Osteoblast (primary cell): ENCODE data around the gene TOR4A. TPM values are rescaled to one million over a fixed set of nuclear protein-coding genes. Genes with fewer than 3 reads are reported as not detected.

ENCODE experiments used
- DNase-seq: peaks from one replicate; pipeline ENCODE4 v3.0.0; 2011; ENCODE audit warnings: low spot score, mixed read lengths; ENCODE audit not compliant: insufficient read length; ENCODE audit errors: missing footprints
- H2AFZ ChIP-seq: 2 replicates; pipeline ENCODE4 v1.6.0; 2011; ENCODE audit warnings: mild to moderate bottlenecking, low read length
- H3K27ac ChIP-seq: 2 replicates; pipeline ENCODE4 v1.5.1; 2011; ENCODE audit warnings: mild to moderate bottlenecking, low read depth, low read length, moderate library complexity
- H3K27me3 ChIP-seq: 2 replicates; pipeline ENCODE4 v1.6.0; 2012; ENCODE audit warnings: mild to moderate bottlenecking, control low read depth, inconsistent platforms, low read length, moderate library complexity; ENCODE audit not compliant: insufficient read depth
- H3K36me3 ChIP-seq: 2 replicates; pipeline ENCODE4 v1.5.1; 2011; ENCODE audit warnings: mild to moderate bottlenecking, low read length, control low read depth, moderate library complexity; ENCODE audit not compliant: insufficient read depth
- H3K4me1 ChIP-seq: 2 replicates; pipeline ENCODE4 v1.5.1; 2011; ENCODE audit warnings: mild to moderate bottlenecking, low read length, control low read depth, moderate library complexity; ENCODE audit not compliant: insufficient read depth
- H3K4me2 ChIP-seq: 2 replicates; pipeline ENCODE4 v1.6.0; 2011; ENCODE audit warnings: mild to moderate bottlenecking, low read length; ENCODE audit not compliant: insufficient read depth
- H3K4me3 ChIP-seq: fragments of 200-600 bp; sonication (generic); 3 replicates; pipeline ENCODE4 v1.5.1; 2012; ENCODE audit warnings: mild to moderate bottlenecking, low read length, inconsistent platforms; ENCODE audit not compliant: insufficient read depth
- H3K79me2 ChIP-seq: 2 replicates; pipeline ENCODE4 v1.6.0; 2012; ENCODE audit warnings: mild to moderate bottlenecking, low read length, control low read depth, inconsistent platforms; ENCODE audit not compliant: insufficient read depth
- H3K9me3 ChIP-seq: 2 replicates; pipeline ENCODE4 v1.5.1; 2011; ENCODE audit warnings: low read depth, low read length, control low read depth
- H4K20me1 ChIP-seq: 2 replicates; pipeline ENCODE4 v1.6.0; 2012; ENCODE audit warnings: mild to moderate bottlenecking, low read length, control low read depth; ENCODE audit not compliant: insufficient read depth
- total RNA-seq: library from RNA; depleted of rRNA; stranded (reverse); fragments of >200 nt; gene quantifications from 2 replicates; pipeline ENCODE4 v1.2.3, GENCODE V29; 2012
- TF ChIP-seq, protein P1 (sequence below): IDR thresholded peaks from 2 replicates; pipeline ENCODE4 v1.5.1; 2011; ENCODE audit warnings: mild to moderate bottlenecking, low read depth, low read length, moderate library complexity; ENCODE audit errors: extremely low read depth

TOR4A gene
- total RNA-seq, 1 donor: 2.5 TPM

DNA sequence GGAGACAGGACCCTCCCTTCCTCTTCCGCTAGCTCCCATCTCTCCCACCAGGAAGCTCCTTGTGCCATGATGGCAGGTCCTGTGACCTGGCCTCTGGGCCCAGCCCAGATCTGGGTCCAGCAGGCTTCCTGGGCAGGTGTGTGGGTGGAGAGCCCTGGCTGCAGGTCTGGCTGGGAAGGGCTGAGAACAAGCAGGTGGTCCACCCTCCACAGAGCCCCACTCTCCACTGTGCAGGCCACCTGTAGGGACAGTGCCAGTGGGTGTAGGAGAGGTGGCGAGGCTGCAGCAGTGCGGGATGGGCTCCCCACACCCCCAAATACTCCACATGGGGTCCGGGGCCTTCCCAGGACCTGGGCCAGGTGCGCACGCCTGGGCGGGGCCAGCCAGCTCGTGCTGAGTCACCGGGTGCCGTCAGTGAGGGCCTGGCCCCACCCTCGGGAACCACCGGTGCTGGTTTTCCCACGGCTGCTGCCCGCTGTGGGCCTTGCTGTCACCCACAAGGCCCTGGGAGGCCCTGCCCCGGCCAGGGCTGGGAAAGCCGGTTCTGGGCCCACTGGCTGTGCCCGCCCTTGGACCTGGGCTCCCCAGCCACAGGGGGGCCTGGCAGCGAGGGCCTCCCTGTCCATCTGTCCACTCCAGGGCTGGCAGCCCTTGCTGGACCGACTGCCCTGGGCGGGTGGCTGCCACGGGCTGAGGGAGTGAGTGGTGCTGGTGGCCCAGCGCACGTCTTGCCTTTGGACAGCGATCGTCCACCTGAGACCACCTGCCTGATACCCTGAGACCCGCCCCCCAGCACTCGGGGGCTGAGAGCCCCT, 33.9 kb downstream of the TOR4A start:
- H3K9me3 ChIP-seq: no peaks in the 10 kb centered on the region
- TF ChIP-seq, protein P1, sequence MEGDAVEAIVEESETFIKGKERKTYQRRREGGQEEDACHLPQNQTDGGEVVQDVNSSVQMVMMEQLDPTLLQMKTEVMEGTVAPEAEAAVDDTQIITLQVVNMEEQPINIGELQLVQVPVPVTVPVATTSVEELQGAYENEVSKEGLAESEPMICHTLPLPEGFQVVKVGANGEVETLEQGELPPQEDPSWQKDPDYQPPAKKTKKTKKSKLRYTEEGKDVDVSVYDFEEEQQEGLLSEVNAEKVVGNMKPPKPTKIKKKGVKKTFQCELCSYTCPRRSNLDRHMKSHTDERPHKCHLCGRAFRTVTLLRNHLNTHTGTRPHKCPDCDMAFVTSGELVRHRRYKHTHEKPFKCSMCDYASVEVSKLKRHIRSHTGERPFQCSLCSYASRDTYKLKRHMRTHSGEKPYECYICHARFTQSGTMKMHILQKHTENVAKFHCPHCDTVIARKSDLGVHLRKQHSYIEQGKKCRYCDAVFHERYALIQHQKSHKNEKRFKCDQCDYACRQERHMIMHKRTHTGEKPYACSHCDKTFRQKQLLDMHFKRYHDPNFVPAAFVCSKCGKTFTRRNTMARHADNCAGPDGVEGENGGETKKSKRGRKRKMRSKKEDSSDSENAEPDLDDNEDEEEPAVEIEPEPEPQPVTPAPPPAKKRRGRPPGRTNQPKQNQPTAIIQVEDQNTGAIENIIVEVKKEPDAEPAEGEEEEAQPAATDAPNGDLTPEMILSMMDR: no peak
- H3K27me3 ChIP-seq: no peaks in the 10 kb centered on the region
- no peaks in the 10 kb centered on the region for H3K36me3 ChIP-seq
- H3K79me2 ChIP-seq: no peaks in the 10 kb centered on the region
- H4K20me1 ChIP-seq: no peaks in the 10 kb centered on the region
- no peak overlapping the region for H3K4me2 ChIP-seq
- no peaks in the 10 kb centered on the region for H3K4me1 ChIP-seq
- H3K4me3 ChIP-seq: no peak overlapping the region
- no peak overlapping the region for H3K27ac ChIP-seq
- DNase-seq: peak; percentile 93
- no peak overlapping the region for H2AFZ ChIP-seq

DNA sequence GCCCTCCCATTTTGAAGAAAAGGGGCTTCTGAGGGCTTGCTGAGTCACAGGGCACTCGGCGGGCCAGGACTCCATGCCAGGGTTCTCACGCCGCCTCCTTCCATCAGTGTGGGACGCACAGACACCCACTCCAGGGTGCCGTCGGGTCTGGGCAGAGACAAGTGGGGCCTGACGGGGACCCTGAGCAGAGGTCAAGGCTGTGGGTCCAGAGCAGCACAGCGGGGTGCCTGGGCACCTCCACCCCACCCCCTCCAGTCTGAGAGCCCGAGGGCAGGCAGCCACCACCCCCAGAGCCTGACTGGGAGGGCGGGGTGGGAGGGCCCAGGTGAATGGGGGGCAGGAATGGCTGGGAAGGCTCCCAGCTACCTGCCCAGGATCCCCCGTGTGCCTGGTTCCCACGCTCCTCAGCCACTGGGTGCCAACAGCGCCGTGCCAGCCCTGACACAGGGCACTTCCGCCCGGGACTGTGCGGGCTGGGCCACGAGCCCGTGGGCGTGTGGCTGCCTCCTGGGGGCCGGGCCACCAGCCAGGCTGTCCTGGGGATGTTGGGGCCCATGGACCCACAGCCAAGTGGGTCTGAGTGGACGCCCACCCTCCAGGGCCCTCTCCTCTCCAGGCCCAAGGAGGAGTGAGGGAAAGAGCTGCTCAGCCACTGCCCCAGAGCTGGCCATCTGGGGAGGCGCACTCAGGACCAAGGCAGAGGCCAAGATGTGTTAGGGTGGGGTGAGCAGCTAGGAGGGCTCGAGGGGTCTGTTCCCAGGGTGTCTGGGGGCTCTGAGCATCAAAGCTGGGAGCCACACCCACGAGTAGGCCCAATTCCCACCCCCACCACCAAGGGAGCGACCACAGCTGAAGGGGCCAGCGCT, 34.7 kb downstream of the TOR4A start:
- Histone ChIP-seq H3K4me2 (no peak overlapping the region), H3K4me3 (no peak overlapping the region), H2AFZ (no peak overlapping the region), H3K27me3 (no peaks in the 10 kb centered on the region), H4K20me1 (no peaks in the 10 kb centered on the region), H3K4me1 (no peaks in the 10 kb centered on the region), H3K79me2 (no peaks in the 10 kb centered on the region), H3K27ac (no peak overlapping the region), H3K36me3 (no peaks in the 10 kb centered on the region), H3K9me3 (no peaks in the 10 kb centered on the region)
- TF ChIP-seq, protein P1: no peak
- DNase-seq: peak; percentile 94

DNA sequence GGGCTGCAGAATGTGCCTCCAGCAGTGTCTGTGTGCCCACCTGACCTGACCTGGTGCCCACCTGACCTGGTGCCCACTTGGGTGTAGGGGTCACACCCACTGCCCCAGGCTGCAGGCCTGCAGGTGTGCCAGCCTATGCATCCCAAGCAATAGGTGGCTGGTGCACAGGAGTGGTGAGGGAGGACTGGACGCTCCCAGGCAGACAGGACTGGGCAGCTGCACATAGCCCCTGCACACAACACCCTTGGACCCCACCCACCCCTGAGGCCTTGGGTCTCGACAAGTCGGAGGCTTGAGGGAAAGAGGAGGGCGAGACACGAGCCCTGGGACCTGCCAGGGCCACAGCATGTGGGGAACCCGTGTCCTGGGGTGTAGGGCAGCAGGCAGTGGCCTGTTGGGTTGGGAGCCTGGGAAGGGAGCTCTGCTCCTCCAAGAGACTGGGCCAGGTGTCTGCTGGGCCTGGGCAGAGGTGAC, 35.4 kb downstream of the TOR4A start:
- H3K4me1 ChIP-seq: no peaks in the 10 kb centered on the region
- TF ChIP-seq, protein P1: no peak
- H3K9me3 ChIP-seq: no peaks in the 10 kb centered on the region
- no peaks in the 10 kb centered on the region for H3K36me3 ChIP-seq
- no peaks in the 10 kb centered on the region for H4K20me1 ChIP-seq
- no peaks in the 10 kb centered on the region for H3K27me3 ChIP-seq
- no peak overlapping the region for H3K4me3 ChIP-seq
- peak; percentile 83 for DNase-seq
- H2AFZ ChIP-seq: no peak overlapping the region
- H3K79me2 ChIP-seq: no peaks in the 10 kb centered on the region
- H3K4me2 ChIP-seq: no peak overlapping the region
- H3K27ac ChIP-seq: no peak overlapping the region
